IPS-NIHi11 (cell line): ENCODE data around the gene MAPK6.

Experiments used
- DNase-seq: peaks from one replicate; pipeline ENCODE4 v3.0.0; 2012; ENCODE audit warnings: mixed read lengths, low spot score

The MAPK6 gene

GRCh38 chr15:52010633-52011595 is 8.1 kb upstream of the MAPK6 start:
- no peak for DNase-seq

GRCh38 chr15:52011711-52012144 is 7.3 kb upstream of the MAPK6 start:
- DNase-seq, result no peak

GRCh38 chr15:52012210-52012609 is 6.8 kb upstream of the MAPK6 start:
- DNase-seq, result no peak

GRCh38 chr15:52013151-52013791 is 5.7 kb upstream of the MAPK6 start:
- DNase-seq, result no peak

GRCh38 chr15:52014616-52015015 is 4.4 kb upstream of the MAPK6 start:
- DNase-seq, result no peak

GRCh38 chr15:52016316-52016715 is 2.7 kb upstream of the MAPK6 start:
- DNase-seq, result no peak

- no peak for DNase-seq
These were observed 775 bp upstream of the MAPK6 start for GRCh38 chr15:52018244-52018643.

GRCh38 chr15:52019394-52020220 is 588 bp downstream of the MAPK6 start:
- peak; percentile 89 for DNase-seq

GRCh38 chr15:52020221-52021085 is 1.4 kb downstream of the MAPK6 start:
- DNase-seq, result no peak

- DNase-seq, result peak; percentile 47
These were observed 2.2 kb downstream of the MAPK6 start for GRCh38 chr15:52021128-52021671.

GRCh38 chr15:52021892-52022540 is 3.0 kb downstream of the MAPK6 start:
- DNase-seq, result no peak

- no peak for DNase-seq
These were observed 4.3 kb downstream of the MAPK6 start for GRCh38 chr15:52023169-52023922.

- no peak for DNase-seq
These were observed 9.5 kb downstream of the MAPK6 start for GRCh38 chr15:52028431-52029093.

- no peak for DNase-seq
These were observed 11.0 kb downstream of the MAPK6 start for GRCh38 chr15:52030010-52030409.

GRCh38 chr15:52031556-52031955 is 12.5 kb downstream of the MAPK6 start:
- DNase-seq, result no peak

GRCh38 chr15:52037889-52038505 is 19.0 kb downstream of the MAPK6 start:
- no peak for DNase-seq

GRCh38 chr15:52039925-52040781 is 21.1 kb downstream of the MAPK6 start:
- no peak for DNase-seq
